K562 (cell line): Measurements from ENCODE around the gene CEP70.

Experiments used
- HDAC2 ChIP-seq: fragments of 450-650 bp; IDR thresholded peaks from 2 replicates; pipeline ENCODE4 v1.6.1; 2016; ENCODE audit warnings: mild to moderate bottlenecking
- LCOR ChIP-seq: sonication (generic); formaldehyde crosslinking; IDR thresholded peaks from 2 replicates; pipeline ENCODE4 v1.8.0; 2022; ENCODE audit warnings: mild to moderate bottlenecking, missing genetic modification reagents
- ZBTB17 ChIP-seq: fragments of 450-650 bp; formaldehyde crosslinking; IDR thresholded peaks from 2 replicates; pipeline ENCODE4 v1.4.0; 2020; ENCODE audit warnings: mild to moderate bottlenecking
- TF ChIP-seq, protein P1 (sequence below), 3 experiments: IDR thresholded peaks in 2 of 3; conservative IDR thresholded peaks in 1 of 3; 2 replicates each; pipeline ENCODE4 v1.5.1; 2011 to 2012; ENCODE audit warnings: low read length in 3 of 3, mild to moderate bottlenecking in 3 of 3, control low read depth in 2 of 3, improper control_type of control experiment in 1 of 3, inconsistent platforms in 1 of 3, low read depth in 1 of 3, mixed read lengths in 1 of 3, moderate library complexity in 1 of 3; ENCODE audit not compliant: insufficient read depth in 2 of 3
- TF ChIP-seq, protein P2 (sequence below): sonication (generic); formaldehyde crosslinking; IDR thresholded peaks from 2 replicates; pipeline ENCODE4 v1.8.0; 2022; ENCODE audit warnings: missing genetic modification reagents, mild to moderate bottlenecking, borderline replicate concordance

DNA sequence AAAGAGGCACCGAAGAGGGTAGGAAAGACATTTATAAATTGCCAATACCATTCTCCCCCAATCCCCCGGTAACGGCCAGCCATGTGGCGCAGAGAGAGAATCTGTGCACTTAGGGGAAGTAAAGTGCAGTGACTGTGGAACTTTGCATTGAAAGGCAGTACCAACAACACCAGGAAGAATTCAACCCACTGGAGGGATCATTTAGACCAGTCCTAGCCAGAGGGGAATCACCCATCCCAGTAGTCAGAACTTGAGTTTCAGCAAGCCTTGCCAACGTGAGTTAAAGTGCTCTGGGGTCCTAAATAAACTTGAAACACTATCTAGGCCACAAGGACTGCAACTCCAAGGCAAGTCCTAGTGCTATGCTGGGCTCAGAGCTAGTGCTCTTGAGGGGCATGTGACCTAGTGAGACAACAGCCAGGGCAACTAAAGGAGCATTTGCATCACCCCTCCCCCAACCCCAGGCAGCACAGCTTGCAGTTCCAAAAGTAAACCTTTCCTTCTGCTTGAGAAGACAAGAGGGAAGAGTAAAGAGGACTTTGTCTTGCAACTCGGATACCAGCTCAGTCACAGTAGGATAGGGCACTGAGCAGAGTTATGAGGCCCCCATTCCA lies 15.0 kb downstream of the CEP70 start:
- TF ChIP-seq LCOR (CRISPR knock-in tag) (no peak), HDAC2 (no peak), ZBTB17 (CRISPR knock-in tag) (no peak)
- TF ChIP-seq, protein P1, sequence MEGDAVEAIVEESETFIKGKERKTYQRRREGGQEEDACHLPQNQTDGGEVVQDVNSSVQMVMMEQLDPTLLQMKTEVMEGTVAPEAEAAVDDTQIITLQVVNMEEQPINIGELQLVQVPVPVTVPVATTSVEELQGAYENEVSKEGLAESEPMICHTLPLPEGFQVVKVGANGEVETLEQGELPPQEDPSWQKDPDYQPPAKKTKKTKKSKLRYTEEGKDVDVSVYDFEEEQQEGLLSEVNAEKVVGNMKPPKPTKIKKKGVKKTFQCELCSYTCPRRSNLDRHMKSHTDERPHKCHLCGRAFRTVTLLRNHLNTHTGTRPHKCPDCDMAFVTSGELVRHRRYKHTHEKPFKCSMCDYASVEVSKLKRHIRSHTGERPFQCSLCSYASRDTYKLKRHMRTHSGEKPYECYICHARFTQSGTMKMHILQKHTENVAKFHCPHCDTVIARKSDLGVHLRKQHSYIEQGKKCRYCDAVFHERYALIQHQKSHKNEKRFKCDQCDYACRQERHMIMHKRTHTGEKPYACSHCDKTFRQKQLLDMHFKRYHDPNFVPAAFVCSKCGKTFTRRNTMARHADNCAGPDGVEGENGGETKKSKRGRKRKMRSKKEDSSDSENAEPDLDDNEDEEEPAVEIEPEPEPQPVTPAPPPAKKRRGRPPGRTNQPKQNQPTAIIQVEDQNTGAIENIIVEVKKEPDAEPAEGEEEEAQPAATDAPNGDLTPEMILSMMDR (IDR thresholded peaks at IDR 0.05 in 2 of 3, conservative IDR thresholded peaks at IDR 0.05 in 1 of 3; ENCODE audit: insufficient read depth in 2 of 3, low read depth in 1 of 3, low read length in 3 of 3) = no peak
- TF ChIP-seq, protein P2, sequence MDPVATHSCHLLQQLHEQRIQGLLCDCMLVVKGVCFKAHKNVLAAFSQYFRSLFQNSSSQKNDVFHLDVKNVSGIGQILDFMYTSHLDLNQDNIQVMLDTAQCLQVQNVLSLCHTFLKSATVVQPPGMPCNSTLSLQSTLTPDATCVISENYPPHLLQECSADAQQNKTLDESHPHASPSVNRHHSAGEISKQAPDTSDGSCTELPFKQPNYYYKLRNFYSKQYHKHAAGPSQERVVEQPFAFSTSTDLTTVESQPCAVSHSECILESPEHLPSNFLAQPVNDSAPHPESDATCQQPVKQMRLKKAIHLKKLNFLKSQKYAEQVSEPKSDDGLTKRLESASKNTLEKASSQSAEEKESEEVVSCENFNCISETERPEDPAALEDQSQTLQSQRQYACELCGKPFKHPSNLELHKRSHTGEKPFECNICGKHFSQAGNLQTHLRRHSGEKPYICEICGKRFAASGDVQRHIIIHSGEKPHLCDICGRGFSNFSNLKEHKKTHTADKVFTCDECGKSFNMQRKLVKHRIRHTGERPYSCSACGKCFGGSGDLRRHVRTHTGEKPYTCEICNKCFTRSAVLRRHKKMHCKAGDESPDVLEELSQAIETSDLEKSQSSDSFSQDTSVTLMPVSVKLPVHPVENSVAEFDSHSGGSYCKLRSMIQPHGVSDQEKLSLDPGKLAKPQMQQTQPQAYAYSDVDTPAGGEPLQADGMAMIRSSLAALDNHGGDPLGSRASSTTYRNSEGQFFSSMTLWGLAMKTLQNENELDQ (CRISPR knock-in tag) = no peak
